HG03039 (cell line): Measurements from ENCODE around the gene ITGA2.

Experiments
- ATAC-seq: cut with Tn5 transposase; IDR thresholded peaks from one replicate; pipeline ENCODE4 v1.9.1; 2021; ENCODE audit warnings: mild to moderate bottlenecking, moderate library complexity; ENCODE audit not compliant: unreplicated experiment

The ITGA2 gene

GRCh38 chr5:53052499-53052898 lies 63.3 kb downstream of the ITGA2 start:
- ATAC-seq: no peak

GRCh38 chr5:53053364-53053763 lies 64.2 kb downstream of the ITGA2 start:
- no peak for ATAC-seq

- ATAC-seq: no peak
Observed at GRCh38 chr5:53055365-53055764, 66.2 kb downstream of the ITGA2 start.

- no peak for ATAC-seq
Observed at GRCh38 chr5:53059281-53059680, 70.1 kb downstream of the ITGA2 start.

GRCh38 chr5:53063176-53063575 lies 74.0 kb downstream of the ITGA2 start:
- no peak for ATAC-seq

GRCh38 chr5:53063791-53064190 lies 74.6 kb downstream of the ITGA2 start:
- ATAC-seq: no peak

- no peak for ATAC-seq
Observed at GRCh38 chr5:53066088-53066487, 76.9 kb downstream of the ITGA2 start.

GRCh38 chr5:53067641-53068040 lies 78.5 kb downstream of the ITGA2 start:
- no peak for ATAC-seq

- no peak for ATAC-seq
Observed at GRCh38 chr5:53068291-53068836, 79.2 kb downstream of the ITGA2 start.

GRCh38 chr5:53069626-53070025 lies 80.5 kb downstream of the ITGA2 start:
- no peak for ATAC-seq

GRCh38 chr5:53071298-53071697 lies 82.1 kb downstream of the ITGA2 start:
- ATAC-seq: no peak

- ATAC-seq: no peak
Observed at GRCh38 chr5:53071738-53072137, 82.6 kb downstream of the ITGA2 start.

GRCh38 chr5:53073348-53073747 lies 84.2 kb downstream of the ITGA2 start:
- ATAC-seq: no peak

GRCh38 chr5:53076014-53076583 lies 86.9 kb downstream of the ITGA2 start:
- no peak for ATAC-seq

- ATAC-seq: no peak
Observed at GRCh38 chr5:53080271-53080670, 91.1 kb downstream of the ITGA2 start.

GRCh38 chr5:53083927-53084326 lies 94.8 kb downstream of the ITGA2 start:
- no peak for ATAC-seq

GRCh38 chr5:53084546-53085255 lies 95.5 kb downstream of the ITGA2 start:
- no peak for ATAC-seq

GRCh38 chr5:53087171-53087570 lies 98.0 kb downstream of the ITGA2 start:
- no peak for ATAC-seq

GRCh38 chr5:53087621-53088121 lies 98.5 kb downstream of the ITGA2 start:
- no peak for ATAC-seq

GRCh38 chr5:53089481-53089991 lies 100.4 kb downstream of the ITGA2 start:
- peak; percentile 78 for ATAC-seq

GRCh38 chr5:53090229-53090628 lies 101.1 kb downstream of the ITGA2 start:
- ATAC-seq: no peak

GRCh38 chr5:53091289-53091688 lies 102.1 kb downstream of the ITGA2 start:
- no peak for ATAC-seq
